Testis (tissue), 3 donors: ENCODE measurements around the gene SLC6A6. TPM values are rescaled to one million over a fixed set of nuclear protein-coding genes. Genes with fewer than 3 reads are reported as not detected.

ENCODE experiments used
- DNase-seq: peaks from one replicate; pipeline ENCODE4 v3.0.0-alpha.2; 2019
- H3K27ac ChIP-seq, 2 donors: fragments of 200-600 bp; sonication (generic); one replicate each; pipeline ENCODE4 v1.5.1; 2019
- H3K27me3 ChIP-seq: fragments of 200-600 bp; sonication (generic); one replicate; pipeline ENCODE4 v1.5.1; 2019
- H3K36me3 ChIP-seq: fragments of 200-600 bp; sonication (generic); one replicate; pipeline ENCODE4 v1.5.1; 2017; ENCODE audit warnings: low read depth; ENCODE audit errors: missing control alignments
- H3K4me1 ChIP-seq: fragments of 200-600 bp; sonication (generic); one replicate; pipeline ENCODE4 v1.5.1; 2019
- H3K4me3 ChIP-seq, 2 donors: fragments of 200-600 bp; sonication (generic); one replicate each; pipeline ENCODE4 v1.5.1; 2017 to 2019
- H3K9me3 ChIP-seq: fragments of 200-600 bp; sonication (generic); one replicate; pipeline ENCODE4 v1.5.1; 2017
- CTCF ChIP-seq, 3 experiments: fragments of 450-650 bp in 2 of 3; fragments of 200-600 bp in 1 of 3; sonication (generic) in 1 of 3; IDR thresholded peaks; one replicate each; pipeline ENCODE4 v1.5.1; 2016 to 2019; ENCODE audit warnings: antibody characterized with exemption in 3 of 3, mild to moderate bottlenecking in 2 of 3, moderate library complexity in 1 of 3
- POLR2A ChIP-seq: fragments of 450-650 bp; IDR thresholded peaks from one replicate; pipeline ENCODE4 v1.6.1; 2017; ENCODE audit warnings: antibody characterized with exemption, mild to moderate bottlenecking, moderate library complexity
- WGBS, 2 donors: methylation state at CpG; one replicate each; pipeline ENCODE4 v1.1.5; 2018; 5-methylcytosine and 5-hydroxymethylcytosine counted together
- intact Hi-C: fragments of 100-400 bp; cut with DNase I; formaldehyde crosslinking; loops from one replicate; pipeline ENCODE4 v1.15.1; 2023; ENCODE audit warnings: low total_unique reads
- polyA plus RNA-seq: library from polyadenylated mRNA; stranded (reverse); fragments of 350-450 nt; fragmentation: Illumina TruSeq; extraction: RNeasy Lipid Tissue Mini Kit (QIAGEN cat#74804); gene quantifications from one replicate; pipeline ENCODE4 v1.2.3, GENCODE V29; 2014; ENCODE audit warnings: low read depth, low replicate concordance; ENCODE audit not compliant: insufficient read depth
- total RNA-seq, 2 donors: library from RNA; depleted of rRNA; stranded (reverse); fragments of >200 nt; gene quantifications; one replicate each; pipeline ENCODE4 v1.2.3, GENCODE V29; 2016

The SLC6A6 gene
- total and polyA plus RNA-seq, 3 donors from 2014 or later = 9.7 to 14.9 (median 13.7) TPM

DNA sequence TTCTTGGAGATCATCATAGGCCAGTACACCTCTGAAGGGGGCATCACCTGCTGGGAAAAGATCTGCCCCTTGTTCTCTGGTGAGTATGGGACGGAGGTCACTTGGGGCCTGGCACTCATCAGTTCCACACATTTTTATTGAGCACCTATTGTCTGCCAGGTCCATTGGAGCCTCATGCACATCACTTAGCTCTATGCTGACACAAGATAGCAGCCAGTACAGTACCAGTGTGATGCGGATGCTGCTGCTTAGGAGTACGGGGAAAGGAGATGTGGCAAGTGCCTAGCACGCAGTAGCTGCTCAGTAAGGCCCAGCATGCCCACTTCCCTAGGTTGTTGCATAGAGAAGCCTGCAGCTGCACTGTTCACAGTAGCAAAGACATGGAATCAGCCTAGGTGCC, 43.4 kb downstream of the SLC6A6 start:
- no peaks in the 10 kb centered on the region for H3K36me3 ChIP-seq
- no peak overlapping the region for H3K27ac ChIP-seq
- no peak overlapping the region for H3K4me3 ChIP-seq
- no peak for TF ChIP-seq CTCF (IDR thresholded peaks at IDR 0.05)
- TF ChIP-seq POLR2A = no peak
- H3K27me3 ChIP-seq = no peaks in the 10 kb centered on the region
- DNase-seq = no peak
- no peaks in the 10 kb centered on the region for H3K4me1 ChIP-seq
- intact Hi-C loops = no loop called here
- 93 to 95% methylated on average over 4 of the region's 4 CpGs for WGBS, 2 donors
- no peaks in the 10 kb centered on the region for H3K9me3 ChIP-seq

GRCh38 chr3:14446988-14447570, 44.7 kb downstream of the SLC6A6 start:
- intact Hi-C loops = no loop called here
- TF ChIP-seq CTCF (IDR thresholded peaks at IDR 0.05) (no peak), POLR2A (no peak)
- Histone ChIP-seq H3K27me3 (no peaks in the 10 kb centered on the region), H3K9me3 (no peaks in the 10 kb centered on the region), H3K27ac (no peak overlapping the region), H3K36me3 (no peaks in the 10 kb centered on the region), H3K4me1 (peaks cover 6% of the 10 kb centered on the region), H3K4me3 (no peak overlapping the region)
- 100% methylated on average over 1 of the region's 1 CpG for WGBS, 2 donors
- no peak for DNase-seq

GRCh38 chr3:14448063-14448462, 45.7 kb downstream of the SLC6A6 start:
- no peaks in the 10 kb centered on the region for H3K9me3 ChIP-seq
- TF ChIP-seq CTCF (IDR thresholded peaks at IDR 0.05) (no peak), POLR2A (no peak)
- intact Hi-C loops = no loop called here
- DNase-seq = no peak
- H3K4me3 ChIP-seq = no peak overlapping the region
- H3K36me3 ChIP-seq = no peaks in the 10 kb centered on the region
- WGBS, 2 donors = 98 to 100% methylated on average over 4 of the region's 4 CpGs
- no peaks in the 10 kb centered on the region for H3K27me3 ChIP-seq
- H3K4me1 ChIP-seq = peaks cover 12% of the 10 kb centered on the region
- H3K27ac ChIP-seq = no peak overlapping the region

DNA sequence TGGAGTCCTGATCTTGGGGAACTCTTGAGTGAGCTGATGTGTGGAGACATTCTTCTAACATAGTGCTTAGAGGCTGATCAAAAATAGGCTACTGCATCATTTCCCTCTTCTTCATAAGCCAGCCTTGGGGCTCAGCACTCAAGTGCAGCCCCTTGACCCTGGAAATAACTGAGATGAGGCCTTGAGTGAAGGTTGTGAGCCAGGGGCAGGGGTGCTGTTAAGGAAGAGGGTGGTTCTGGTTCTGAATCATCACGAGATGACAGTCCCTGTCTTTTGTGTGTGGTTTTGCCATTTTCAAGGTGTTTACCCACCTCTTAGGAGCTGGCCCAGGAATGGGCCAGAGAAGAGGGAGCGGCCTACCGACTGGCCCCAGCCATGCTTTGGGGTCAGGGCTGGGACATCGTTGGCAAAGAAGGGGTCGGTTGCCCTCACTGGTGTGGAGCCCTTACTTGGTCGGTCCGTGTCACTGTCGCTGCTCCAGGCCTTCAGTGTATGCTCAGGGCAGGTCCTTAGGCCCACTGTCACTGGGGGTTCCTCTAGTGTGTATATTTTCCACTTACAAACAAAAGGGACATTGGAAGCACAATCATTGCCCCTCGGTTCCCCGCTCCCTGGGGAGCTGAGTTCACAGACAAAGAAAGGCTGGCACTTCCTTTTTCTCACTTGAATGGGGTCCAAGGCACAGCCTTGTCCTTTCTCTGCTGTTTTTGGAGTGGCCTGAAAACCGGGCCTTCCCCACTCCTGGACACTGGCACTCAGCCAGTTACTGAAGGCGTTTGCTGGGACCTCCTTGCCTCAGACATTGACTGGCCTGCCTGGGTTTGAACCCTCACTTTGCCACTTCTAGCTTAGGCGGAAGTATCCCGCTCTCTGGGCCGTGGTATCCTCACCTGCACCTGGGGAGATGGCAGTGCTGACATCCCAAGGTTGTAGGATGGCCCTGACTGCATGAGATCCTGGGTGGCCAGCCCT, 46.6 kb downstream of the SLC6A6 start:
- DNase-seq = no peak
- no peaks in the 10 kb centered on the region for H3K36me3 ChIP-seq
- H3K4me1 ChIP-seq = peaks cover 17% of the 10 kb centered on the region
- H3K4me3 ChIP-seq = no peak overlapping the region
- TF ChIP-seq POLR2A (no peak), CTCF (IDR thresholded peaks at IDR 0.05) (no peak)
- no peaks in the 10 kb centered on the region for H3K9me3 ChIP-seq
- no peaks in the 10 kb centered on the region for H3K27me3 ChIP-seq
- intact Hi-C loops = no loop called here
- no peak overlapping the region for H3K27ac ChIP-seq
- WGBS, 2 donors = 86 to 89% methylated on average over 13 to 15 of the region's 15 CpGs
